ENCODE measurements around the gene KCNT1.

The KCNT1 gene

GRCh38 chr9:135835131-135835530 lies 133.1 kb downstream of the KCNT1 start:
- H3K9ac ChIP-seq (ENCODE audit: low read length), result no peak overlapping the region
- H3K9me3 ChIP-seq (ENCODE audit: insufficient read depth, low read length), result no peaks in the 10 kb centered on the region
- H3K4me1 ChIP-seq (ENCODE audit: low read length), result no peaks in the 10 kb centered on the region
- no peaks in the 10 kb centered on the region for H3K36me3 ChIP-seq (replicated peaks; ENCODE audit: low read depth, low read length)
- H3K27me3 ChIP-seq (ENCODE audit: low read depth, low read length), result no peaks in the 10 kb centered on the region
- no peaks in the 10 kb centered on the region for H3K79me2 ChIP-seq (ENCODE audit: low read length)
- TF ChIP-seq CTCF (IDR thresholded peaks at IDR 0.05; ENCODE audit: low read depth, low read length) (no peak), EZH2phosphoT487 (IDR thresholded peaks at IDR 0.05; ENCODE audit: low read depth) (no peak)
- no peak overlapping the region for H3K4me3 ChIP-seq (ENCODE audit: low read length)
- H3K4me2 ChIP-seq (ENCODE audit: low read length), result no peak overlapping the region
- no peaks in the 10 kb centered on the region for H4K20me1 ChIP-seq (ENCODE audit: insufficient read depth, low read length)
- H2AFZ ChIP-seq (ENCODE audit: low read depth, low read length), result no peak overlapping the region
- H3K27ac ChIP-seq (ENCODE audit: low read length), result no peak overlapping the region

- H3K4me2 ChIP-seq (ENCODE audit: low read length), result no peak overlapping the region
- no peak overlapping the region for H3K4me3 ChIP-seq (ENCODE audit: low read length)
- no peaks in the 10 kb centered on the region for H3K36me3 ChIP-seq (replicated peaks; ENCODE audit: low read depth, low read length)
- no peaks in the 10 kb centered on the region for H3K27me3 ChIP-seq (ENCODE audit: low read depth, low read length)
- no peaks in the 10 kb centered on the region for H3K9me3 ChIP-seq (ENCODE audit: insufficient read depth, low read length)
- H3K9ac ChIP-seq (ENCODE audit: low read length), result no peak overlapping the region
- H3K79me2 ChIP-seq (ENCODE audit: low read length), result no peaks in the 10 kb centered on the region
- H2AFZ ChIP-seq (ENCODE audit: low read depth, low read length), result no peak overlapping the region
- no peaks in the 10 kb centered on the region for H3K4me1 ChIP-seq (ENCODE audit: low read length)
- no peaks in the 10 kb centered on the region for H4K20me1 ChIP-seq (ENCODE audit: insufficient read depth, low read length)
- H3K27ac ChIP-seq (ENCODE audit: low read length), result no peak overlapping the region
- no peak for TF ChIP-seq CTCF (IDR thresholded peaks at IDR 0.05; ENCODE audit: low read depth, low read length)
- TF ChIP-seq EZH2phosphoT487 (IDR thresholded peaks at IDR 0.05; ENCODE audit: low read depth), result no peak
Measured at GRCh38 chr9:135839516-135839915, 137.5 kb downstream of the KCNT1 start.

- no peaks in the 10 kb centered on the region for H3K36me3 ChIP-seq (replicated peaks; ENCODE audit: low read depth, low read length)
- no peak for TF ChIP-seq CTCF (IDR thresholded peaks at IDR 0.05; ENCODE audit: low read depth, low read length)
- TF ChIP-seq EZH2phosphoT487 (IDR thresholded peaks at IDR 0.05; ENCODE audit: low read depth), result no peak
- no peaks in the 10 kb centered on the region for H3K79me2 ChIP-seq (ENCODE audit: low read length)
- H3K27ac ChIP-seq (ENCODE audit: low read length), result no peak overlapping the region
- no peaks in the 10 kb centered on the region for H3K9me3 ChIP-seq (ENCODE audit: insufficient read depth, low read length)
- H3K9ac ChIP-seq (ENCODE audit: low read length), result no peak overlapping the region
- no peak overlapping the region for H2AFZ ChIP-seq (ENCODE audit: low read depth, low read length)
- no peaks in the 10 kb centered on the region for H3K4me1 ChIP-seq (ENCODE audit: low read length)
- no peaks in the 10 kb centered on the region for H3K27me3 ChIP-seq (ENCODE audit: low read depth, low read length)
- H4K20me1 ChIP-seq (ENCODE audit: insufficient read depth, low read length), result no peaks in the 10 kb centered on the region
- H3K4me2 ChIP-seq (ENCODE audit: low read length), result no peak overlapping the region
- H3K4me3 ChIP-seq (ENCODE audit: low read length), result no peak overlapping the region
Measured at GRCh38 chr9:135840107-135840506, 138.1 kb downstream of the KCNT1 start.

GRCh38 chr9:135840539-135840938 lies 138.6 kb downstream of the KCNT1 start:
- no peaks in the 10 kb centered on the region for H3K27me3 ChIP-seq (ENCODE audit: low read depth, low read length)
- no peak overlapping the region for H3K27ac ChIP-seq (ENCODE audit: low read length)
- no peaks in the 10 kb centered on the region for H3K4me1 ChIP-seq (ENCODE audit: low read length)
- H3K4me3 ChIP-seq (ENCODE audit: low read length), result no peak overlapping the region
- H3K9ac ChIP-seq (ENCODE audit: low read length), result no peak overlapping the region
- no peaks in the 10 kb centered on the region for H4K20me1 ChIP-seq (ENCODE audit: insufficient read depth, low read length)
- TF ChIP-seq EZH2phosphoT487 (IDR thresholded peaks at IDR 0.05; ENCODE audit: low read depth) (no peak), CTCF (IDR thresholded peaks at IDR 0.05; ENCODE audit: low read depth, low read length) (no peak)
- H3K9me3 ChIP-seq (ENCODE audit: insufficient read depth, low read length), result no peaks in the 10 kb centered on the region
- no peaks in the 10 kb centered on the region for H3K36me3 ChIP-seq (replicated peaks; ENCODE audit: low read depth, low read length)
- no peaks in the 10 kb centered on the region for H3K79me2 ChIP-seq (ENCODE audit: low read length)
- no peak overlapping the region for H3K4me2 ChIP-seq (ENCODE audit: low read length)
- no peak overlapping the region for H2AFZ ChIP-seq (ENCODE audit: low read depth, low read length)

Data from OCI-LY3 (cell line).